LHCN-M2 (cell line): ENCODE data around the gene CD22. TPM values are rescaled to one million over a fixed set of nuclear protein-coding genes. Genes with fewer than 3 reads are reported as not detected.

Experiments
- DNase-seq: peaks from one replicate; pipeline ENCODE4 v3.0.0-alpha.2; 2012; ENCODE audit warnings: low read depth
- total RNA-seq: library from RNA; depleted of rRNA; stranded (reverse); fragments of >200 nt; gene quantifications from 2 replicates; pipeline ENCODE4 v1.2.3, GENCODE V29; 2014

The CD22 gene
- total RNA-seq, 1 experiment from 2014 or later = 2.2 TPM

GRCh38 chr19:35295792-35296462 is 33.1 kb upstream of the CD22 start:
- DNase-seq = no peak

DNA sequence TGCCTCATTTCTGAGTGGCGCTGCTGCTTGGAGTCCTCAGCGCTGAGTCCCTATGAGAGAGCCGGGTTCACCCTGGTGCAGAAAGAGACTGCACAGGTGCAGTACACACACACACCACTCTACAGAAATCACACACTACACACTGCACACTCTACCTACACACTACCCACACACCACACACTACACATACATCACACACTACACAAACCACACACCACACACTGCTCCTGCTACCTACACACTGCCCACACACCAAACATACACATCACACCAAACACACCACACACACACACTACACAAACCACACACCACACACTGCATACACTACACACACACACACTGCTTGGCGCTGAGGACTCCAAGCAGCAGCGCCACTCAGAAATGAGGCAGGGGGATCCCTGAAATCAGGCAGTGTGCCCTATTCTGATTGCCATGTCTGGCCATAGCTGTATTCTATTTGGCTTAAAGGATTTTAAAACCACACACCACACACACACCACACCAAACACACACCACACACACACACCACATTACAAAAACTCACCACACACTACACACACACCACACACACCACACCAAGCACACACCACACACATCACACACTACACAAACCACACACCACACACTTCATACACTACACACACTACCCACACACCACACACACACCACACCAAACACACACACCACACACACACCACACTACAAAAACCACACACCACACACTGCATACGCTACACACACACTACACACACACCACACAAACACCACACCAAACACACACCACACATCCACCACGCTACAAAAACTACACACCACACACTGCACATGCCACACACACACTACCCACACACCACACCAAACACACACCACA is 32.1 kb upstream of the CD22 start:
- DNase-seq = no peak

DNA sequence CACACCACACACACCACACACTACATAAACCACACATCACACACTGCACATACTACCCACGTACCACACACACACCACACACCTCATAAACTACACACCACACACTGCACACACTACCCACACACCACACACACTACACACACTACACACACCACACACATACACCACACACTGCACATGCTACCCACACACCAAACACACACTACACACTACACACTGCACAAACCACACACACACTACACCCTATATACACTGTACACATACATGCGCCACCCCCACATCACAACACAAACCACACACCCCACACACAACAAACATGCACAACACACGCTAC is 31.5 kb upstream of the CD22 start:
- no peak for DNase-seq

DNA sequence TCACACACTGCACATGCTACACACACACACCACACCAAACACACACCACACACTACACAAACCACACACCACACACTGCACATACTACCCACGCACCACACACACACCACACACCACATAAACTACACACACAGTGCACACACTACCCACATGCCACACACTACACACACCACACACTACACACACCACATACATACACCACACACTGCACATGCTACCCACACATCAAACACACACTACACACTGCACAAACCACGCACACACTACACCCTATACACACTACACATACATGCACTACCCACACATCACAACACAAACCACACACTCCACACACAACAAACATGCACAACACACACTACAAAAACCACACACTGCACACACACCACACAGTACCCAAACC is 31.1 kb upstream of the CD22 start:
- DNase-seq = no peak

GRCh38 chr19:35298561-35298972 is 30.4 kb upstream of the CD22 start:
- no peak for DNase-seq

DNA sequence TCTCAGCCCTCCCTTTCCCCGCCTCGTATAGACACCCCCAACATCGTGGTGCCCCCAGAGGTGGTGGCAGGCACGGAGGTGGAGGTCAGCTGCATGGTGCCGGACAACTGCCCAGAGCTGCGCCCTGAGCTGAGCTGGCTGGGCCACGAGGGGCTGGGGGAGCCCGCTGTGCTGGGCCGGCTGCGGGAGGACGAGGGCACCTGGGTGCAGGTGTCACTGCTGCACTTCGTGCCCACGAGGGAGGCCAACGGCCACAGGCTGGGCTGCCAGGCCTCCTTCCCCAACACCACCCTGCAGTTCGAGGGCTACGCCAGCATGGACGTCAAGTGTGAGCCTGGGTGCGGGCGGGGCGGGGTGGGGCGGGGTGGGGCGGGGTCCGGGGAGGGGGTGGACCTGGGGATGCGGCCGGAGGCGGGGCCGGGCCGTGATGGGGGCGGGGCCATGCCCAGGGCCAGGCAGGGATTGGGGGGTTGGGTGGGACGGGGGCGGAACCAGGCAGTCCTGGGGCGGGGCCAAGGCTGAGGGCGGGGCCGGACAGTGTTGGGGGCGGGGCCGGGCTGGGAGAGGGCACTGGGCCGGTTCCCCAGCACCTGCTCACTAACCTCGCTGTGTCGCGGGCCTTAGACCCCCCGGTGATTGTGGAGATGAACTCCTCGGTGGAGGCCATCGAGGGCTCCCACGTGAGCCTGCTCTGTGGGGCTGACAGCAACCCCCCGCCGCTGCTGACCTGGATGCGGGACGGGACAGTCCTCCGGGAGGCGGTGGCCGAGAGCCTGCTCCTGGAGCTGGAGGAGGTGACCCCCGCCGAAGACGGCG is 29.3 kb upstream of the CD22 start:
- no peak for DNase-seq

GRCh38 chr19:35300339-35300649 is 28.7 kb upstream of the CD22 start:
- DNase-seq = no peak

- DNase-seq = no peak
These were observed 27.0 kb upstream of the CD22 start for GRCh38 chr19:35301961-35302360.

- DNase-seq = no peak
These were observed 26.5 kb upstream of the CD22 start for GRCh38 chr19:35302446-35302845.

- DNase-seq = no peak
These were observed 25.6 kb upstream of the CD22 start for GRCh38 chr19:35303357-35303915.

DNA sequence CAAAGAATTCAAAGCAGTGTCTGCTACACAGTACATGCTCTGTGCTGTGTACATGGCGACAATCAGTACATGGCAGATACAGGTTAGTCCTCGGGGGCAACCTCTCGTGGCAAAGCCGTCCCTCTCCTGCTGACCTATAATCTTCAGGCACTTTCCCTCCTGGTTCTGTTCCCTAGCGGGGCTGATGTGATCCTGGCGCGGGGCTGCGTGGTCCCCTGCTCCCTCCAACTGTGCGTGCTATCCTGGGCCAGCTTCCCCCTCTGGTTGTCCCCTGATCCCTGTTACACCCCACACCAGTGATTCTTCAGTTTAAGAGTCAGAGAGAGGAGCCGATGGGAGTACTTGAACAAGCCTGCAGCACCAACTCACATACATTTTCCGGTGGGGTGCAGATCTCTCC is 25.0 kb upstream of the CD22 start:
- no peak for DNase-seq

- DNase-seq = no peak
These were observed 23.8 kb upstream of the CD22 start for GRCh38 chr19:35305181-35305580.

GRCh38 chr19:35306473-35307246 is 22.3 kb upstream of the CD22 start:
- no peak for DNase-seq

DNA sequence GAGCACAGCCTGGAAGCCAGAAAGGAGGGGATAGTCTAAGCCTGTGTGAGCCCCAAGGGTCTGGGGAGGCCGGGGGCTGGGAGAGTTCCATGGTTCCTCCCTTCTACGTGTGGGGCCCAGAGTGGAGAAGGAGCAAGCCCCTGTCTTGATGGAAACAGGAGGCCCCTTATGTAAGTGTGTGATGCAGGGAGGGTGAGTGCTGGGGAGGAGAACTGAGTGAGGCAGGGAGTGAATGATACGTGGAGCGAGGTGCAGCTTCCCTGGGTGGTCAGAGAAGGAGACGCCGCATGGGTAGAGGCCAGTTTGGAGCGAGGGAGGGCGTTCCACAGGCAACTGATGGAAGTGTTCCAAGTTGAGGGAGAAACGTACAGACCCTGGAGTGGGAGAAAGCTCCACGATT is 21.1 kb upstream of the CD22 start:
- no peak for DNase-seq

GRCh38 chr19:35308910-35309309 is 20.1 kb upstream of the CD22 start:
- no peak for DNase-seq

- DNase-seq = no peak
These were observed 19.3 kb upstream of the CD22 start for GRCh38 chr19:35309481-35310279.

DNA sequence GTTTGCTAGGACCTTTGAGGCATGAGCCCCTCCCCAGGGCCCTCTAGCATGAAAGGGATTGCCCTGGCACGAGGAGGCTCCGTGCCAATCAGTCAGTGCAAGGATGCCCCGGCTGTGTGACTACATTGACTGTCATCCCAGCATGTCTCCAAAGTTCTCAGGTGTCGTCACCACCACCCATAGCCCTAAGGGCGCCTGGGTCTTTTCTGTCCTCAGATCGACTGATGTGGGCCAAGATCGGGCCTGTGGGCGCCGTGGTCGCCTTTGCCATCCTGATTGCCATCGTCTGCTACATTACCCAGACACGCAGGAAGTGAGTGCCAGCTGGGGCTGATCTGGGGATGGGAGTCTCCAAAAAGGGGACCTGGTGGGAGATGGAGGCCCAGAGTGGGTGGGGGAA is 18.7 kb upstream of the CD22 start:
- no peak for DNase-seq

- no peak for DNase-seq
These were observed 18.0 kb upstream of the CD22 start for GRCh38 chr19:35310811-35311465.

GRCh38 chr19:35311901-35312665 is 16.9 kb upstream of the CD22 start:
- DNase-seq = no peak
